Heart left ventricle (tissue), 13 donors: ENCODE data around the gene ARNT2.

Source experiments
- CTCF ChIP-seq, 12 donors: fragments of 200-600 bp; sonication (generic) in 4 of 12; IDR thresholded peaks; one replicate each; pipeline versions ENCODE4 v1.5.0 to v1.8.0; 2018 to 2022; ENCODE audit warnings: antibody characterized with exemption in 12 of 12, mild to moderate bottlenecking in 5 of 12
- POLR2A ChIP-seq, 2 donors: fragments of 450-650 bp; IDR thresholded peaks; one replicate each; pipeline ENCODE4 v1.6.1; 2017; ENCODE audit warnings: antibody characterized with exemption in 2 of 2, mild to moderate bottlenecking in 2 of 2, moderate library complexity in 2 of 2
- donor health status: ischemic (EF 13 %, LVEDD 7.1; RV severe dilation, severe dysfunction).
- donor health status: DM: no; HTN: yes; CAD: no.
- donor health status: DM: no; HTN: no; CAD: no.
- donor health status: ischemic (EF 25% LVEDD 6.9; RV normal size, moderate dysfunction).
- donor health status: ischemic (EF 25% LVEDD 5.7; RV mildly dilated, moderate dysfunction).
- donor health status: ischemic (EF 35%, LVEDD 5.7; RV mildly dilated, moderate dysfunction).
- donor health status: nonischemic (EF 11% LVEDD 7.7; RV severe dilation, severe dysfunction).
- donor health status: DM: yes; HTN: yes; CAD: no.
- donor health status: PGD.
- donor health status: ischemic (EF 29% LVEDD 5.4; RV normal size, mild dysfunction).
- donor health status: nonischemic (EF 23%, LVEDD 6.1; RV moderate dilation, normal function).

- TF ChIP-seq CTCF (IDR thresholded peaks at IDR 0.05) = no peak
- TF ChIP-seq POLR2A (IDR thresholded peaks at IDR 0.05) = no peak
Measured at GRCh38 chr15:80459380-80459779, 55.2 kb downstream of the ARNT2 start.
